GM12891 (cell line): ENCODE measurements around the gene RABEP2.

Source experiments
- PAX5 ChIP-seq: IDR thresholded peaks from 2 replicates; pipeline ENCODE4 v1.6.1; 2011; ENCODE audit warnings: low read length, moderate library complexity, mild to moderate bottlenecking; ENCODE audit not compliant: insufficient read depth, severe bottlenecking
- POLR2A ChIP-seq: IDR thresholded peaks from 2 replicates; pipeline ENCODE4 v1.6.1; 2011; ENCODE audit warnings: low read depth, low read length, control low read depth
- POLR2AphosphoS5 ChIP-seq: IDR thresholded peaks from 2 replicates; pipeline ENCODE4 v1.6.1; 2011; ENCODE audit warnings: low read depth, low read length, control low read depth
- TAF1 ChIP-seq: IDR thresholded peaks from 2 replicates; pipeline ENCODE4 v1.6.1; 2011; ENCODE audit warnings: low read depth, low read length, control low read depth

DNA sequence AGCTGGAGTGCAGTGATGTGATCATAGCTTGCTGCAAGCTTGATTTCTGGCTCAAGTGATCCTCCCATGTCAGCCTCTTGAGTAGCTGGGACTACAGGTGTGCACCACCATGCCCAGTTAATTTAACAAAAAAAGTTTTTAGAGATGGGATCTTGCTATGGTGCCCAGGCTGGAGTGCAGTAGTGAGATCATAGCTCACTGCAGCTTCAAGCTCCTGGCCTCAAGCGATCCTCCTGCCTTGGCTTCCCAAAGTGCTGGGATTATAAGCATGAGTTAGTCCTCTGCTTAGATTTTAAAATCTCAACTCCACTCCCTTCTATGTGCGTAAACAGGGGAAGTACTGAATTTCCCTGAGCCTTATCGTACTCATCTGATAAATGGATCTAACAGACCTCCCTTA lies 6.3 kb downstream of the RABEP2 start:
- TF ChIP-seq POLR2A (no peak), PAX5 (no peak), POLR2AphosphoS5 (no peak), TAF1 (no peak)
